Immature natural killer cell (primary cell): ENCODE measurements around the gene FRMD4A. TPM values are rescaled to one million over a fixed set of nuclear protein-coding genes. Genes with fewer than 3 reads are reported as not detected.

ENCODE experiments used
- DNase-seq, 3 donors: peaks; one replicate each; pipeline ENCODE4 v3.0.0; 2022; ENCODE audit warnings: mixed read lengths in 1 of 3
- H3K27ac Mint-ChIP-seq, 6 donors: one replicate each; pipeline ENCODE4 v1.8.0; 2020; ENCODE audit warnings: mixed read lengths in 6 of 6, mild to moderate bottlenecking in 5 of 6, inconsistent platforms in 4 of 6, moderate library complexity in 3 of 6
- H3K27me3 Mint-ChIP-seq, 3 donors: one replicate each; pipeline ENCODE4 v1.8.0; 2020 to 2021; ENCODE audit warnings: low read depth in 3 of 3, mild to moderate bottlenecking in 3 of 3, mixed read lengths in 3 of 3, moderate library complexity in 3 of 3, inconsistent platforms in 1 of 3
- H3K36me3 Mint-ChIP-seq, 3 donors: one replicate each; pipeline ENCODE4 v1.8.0; 2020; ENCODE audit warnings: mixed read lengths in 3 of 3, inconsistent platforms in 2 of 3, mild to moderate bottlenecking in 2 of 3
- H3K4me1 Mint-ChIP-seq, 2 donors: one replicate each; pipeline ENCODE4 v1.8.0; 2020; ENCODE audit warnings: inconsistent platforms in 2 of 2, mild to moderate bottlenecking in 2 of 2, mixed read lengths in 2 of 2, moderate library complexity in 1 of 2
- H3K4me3 Mint-ChIP-seq, 5 donors: one replicate each; pipeline ENCODE4 v1.8.0; 2020; ENCODE audit warnings: mild to moderate bottlenecking in 5 of 5, mixed read lengths in 5 of 5, inconsistent platforms in 3 of 5, moderate library complexity in 3 of 5
- H3K9me3 Mint-ChIP-seq, 6 donors: one replicate each; pipeline ENCODE4 v1.8.0; 2020; ENCODE audit warnings: mild to moderate bottlenecking in 6 of 6, mixed read lengths in 6 of 6, inconsistent platforms in 4 of 6, moderate library complexity in 3 of 6
- polyA plus RNA-seq, 3 donors: library from polyadenylated mRNA; unstranded; fragments of 300-500 nt; fragmentation: Illumina TruSeq; gene quantifications; one replicate each; pipeline ENCODE4 v1.2.3, GENCODE V29; 2021

The FRMD4A gene
- polyA plus RNA-seq, 3 donors from 2014 or later: 0.48 TPM; not detected in 2

- Mint-ChIP-seq H3K36me3 (no peaks in the 10 kb centered on the region), H3K4me1 (no peaks in the 10 kb centered on the region), H3K27me3 (peaks cover 1 to 15% (median 2%) of the 10 kb centered on the region in 3 donors), H3K27ac (no peak overlapping the region), H3K9me3 (no peaks in the 10 kb centered on the region), H3K4me3 (no peak overlapping the region)
- DNase-seq: no peak
These were observed 597.7 kb downstream of the FRMD4A start for GRCh38 chr10:13733071-13733470.

GRCh38 chr10:13732465-13732881 lies 598.3 kb downstream of the FRMD4A start:
- peaks cover 0 to 2% (median 0%) of the 10 kb centered on the region in 6 donors for H3K9me3 Mint-ChIP-seq
- no peak overlapping the region for H3K27ac Mint-ChIP-seq
- H3K27me3 Mint-ChIP-seq: peaks cover 1 to 14% (median 2%) of the 10 kb centered on the region in 3 donors
- no peaks in the 10 kb centered on the region for H3K36me3 Mint-ChIP-seq
- DNase-seq: no peak
- no peaks in the 10 kb centered on the region for H3K4me1 Mint-ChIP-seq
- no peak overlapping the region for H3K4me3 Mint-ChIP-seq

DNA sequence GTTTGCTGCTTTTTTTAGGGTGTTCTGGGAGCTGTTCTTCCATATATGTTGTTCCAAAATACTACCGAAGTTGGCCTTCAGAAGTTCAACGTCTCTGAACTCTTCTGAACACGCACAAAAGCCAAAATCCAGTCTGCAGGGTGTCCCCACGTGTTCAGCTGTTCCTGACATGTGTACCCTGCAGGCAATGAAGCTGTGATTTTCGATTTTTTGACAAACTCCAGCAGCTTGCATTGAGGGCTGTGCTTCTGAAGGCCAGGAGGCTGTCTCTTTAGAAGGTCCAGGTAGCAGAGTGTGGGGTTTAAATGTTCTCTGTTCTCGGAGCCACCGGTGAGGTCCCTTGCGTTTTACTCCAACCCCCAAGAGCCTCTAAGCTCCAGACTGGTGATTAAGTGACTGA lies 598.9 kb downstream of the FRMD4A start:
- H3K4me1 Mint-ChIP-seq: no peaks in the 10 kb centered on the region
- H3K36me3 Mint-ChIP-seq: no peaks in the 10 kb centered on the region
- no peak overlapping the region for H3K27ac Mint-ChIP-seq
- H3K27me3 Mint-ChIP-seq: peaks cover 1 to 10% (median 2%) of the 10 kb centered on the region in 3 donors
- DNase-seq: no peak
- H3K4me3 Mint-ChIP-seq: no peak overlapping the region
- peaks cover 0 to 2% (median 0%) of the 10 kb centered on the region in 6 donors for H3K9me3 Mint-ChIP-seq

DNA sequence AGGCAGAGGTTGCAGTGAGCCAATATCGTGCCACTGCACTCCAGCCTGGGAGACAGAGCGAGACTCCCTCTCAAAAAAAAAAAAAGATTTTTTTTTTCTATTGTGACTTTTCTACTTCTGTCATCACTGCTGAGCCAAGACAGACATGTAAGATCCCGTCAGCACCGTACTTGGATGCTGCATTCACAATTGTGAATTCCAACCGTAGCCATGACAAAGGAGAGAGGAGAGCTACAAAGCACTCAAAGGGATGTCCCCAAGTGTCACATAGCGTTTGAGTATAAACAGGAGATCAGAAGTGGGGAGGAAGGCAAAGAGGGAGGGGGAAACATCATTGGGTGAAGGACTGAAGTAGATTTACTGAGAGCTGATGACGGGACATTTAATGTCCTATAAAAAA lies 599.8 kb downstream of the FRMD4A start:
- Mint-ChIP-seq H3K36me3 (no peaks in the 10 kb centered on the region), H3K27ac (no peak overlapping the region), H3K4me3 (no peak overlapping the region), H3K9me3 (peaks cover 0 to 2% (median 0%) of the 10 kb centered on the region in 6 donors), H3K27me3 (peaks cover 1 to 6% (median 2%) of the 10 kb centered on the region in 3 donors), H3K4me1 (no peaks in the 10 kb centered on the region)
- no peak for DNase-seq

GRCh38 chr10:13730306-13730652 lies 600.4 kb downstream of the FRMD4A start:
- no peak overlapping the region for H3K27ac Mint-ChIP-seq
- no peak for DNase-seq
- H3K27me3 Mint-ChIP-seq: peaks cover 1 to 5% (median 2%) of the 10 kb centered on the region in 3 donors
- H3K4me1 Mint-ChIP-seq: no peaks in the 10 kb centered on the region
- H3K4me3 Mint-ChIP-seq: no peak overlapping the region
- no peaks in the 10 kb centered on the region for H3K36me3 Mint-ChIP-seq
- peaks cover 0 to 2% (median 0%) of the 10 kb centered on the region in 6 donors for H3K9me3 Mint-ChIP-seq

DNA sequence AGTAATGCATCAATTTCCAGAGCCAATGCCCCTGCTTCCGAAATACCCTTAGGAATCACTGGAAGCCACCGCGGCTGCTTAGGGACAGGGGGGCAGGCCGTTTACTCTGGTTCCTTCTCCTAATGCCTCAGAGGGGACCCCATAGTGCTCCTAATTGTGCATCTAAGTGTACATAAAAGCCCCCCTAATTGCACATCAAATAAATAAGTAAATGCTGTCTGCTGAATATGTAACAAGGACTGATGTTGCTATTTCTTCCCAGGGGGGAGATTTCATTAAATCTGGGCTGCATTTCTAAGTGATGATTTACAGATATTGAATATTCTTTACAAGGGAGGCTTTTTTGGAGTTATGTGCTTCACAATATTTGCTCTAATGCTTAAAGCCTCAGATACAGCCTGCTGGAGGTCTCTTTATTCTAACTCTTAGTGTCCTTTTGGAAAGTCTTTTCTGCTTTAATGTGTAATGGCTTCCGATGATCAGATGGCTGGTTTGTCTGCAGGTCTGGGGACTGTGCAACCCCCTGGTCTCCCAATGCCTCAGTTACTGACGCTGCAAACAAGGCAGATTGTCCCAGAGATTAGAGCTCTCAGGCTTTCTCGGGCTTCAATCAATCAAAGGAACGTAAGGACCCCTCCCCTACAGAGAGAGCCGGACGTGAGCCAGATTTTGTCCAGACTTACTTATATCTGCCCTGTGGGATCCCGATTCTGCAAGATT lies 601.0 kb downstream of the FRMD4A start:
- H3K9me3 Mint-ChIP-seq: peaks cover 0 to 2% (median 0%) of the 10 kb centered on the region in 6 donors
- H3K4me1 Mint-ChIP-seq: no peaks in the 10 kb centered on the region
- DNase-seq: no peak
- no peaks in the 10 kb centered on the region for H3K36me3 Mint-ChIP-seq
- no peak overlapping the region for H3K4me3 Mint-ChIP-seq
- peak overlapping the region in 1 of 6 donors; percentile 53 for H3K27ac Mint-ChIP-seq
- H3K27me3 Mint-ChIP-seq: peaks cover 1 to 5% (median 2%) of the 10 kb centered on the region in 3 donors

GRCh38 chr10:13728898-13729535 lies 601.7 kb downstream of the FRMD4A start:
- Mint-ChIP-seq H3K27me3 (peaks cover 1 to 5% (median 2%) of the 10 kb centered on the region in 3 donors), H3K4me1 (no peaks in the 10 kb centered on the region), H3K27ac (no peak overlapping the region), H3K36me3 (no peaks in the 10 kb centered on the region), H3K9me3 (peaks cover 0 to 2% (median 0%) of the 10 kb centered on the region in 6 donors), H3K4me3 (no peak overlapping the region)
- no peak for DNase-seq

- H3K9me3 Mint-ChIP-seq: peaks cover 0 to 2% (median 0%) of the 10 kb centered on the region in 6 donors
- DNase-seq: no peak
- H3K4me1 Mint-ChIP-seq: no peaks in the 10 kb centered on the region
- H3K4me3 Mint-ChIP-seq: no peak overlapping the region
- peaks cover 2 to 7% (median 5%) of the 10 kb centered on the region in 3 donors for H3K27me3 Mint-ChIP-seq
- peaks cover 0 to 3% (median 0%) of the 10 kb centered on the region in 3 donors for H3K36me3 Mint-ChIP-seq
- H3K27ac Mint-ChIP-seq: no peak overlapping the region
These were observed 605.1 kb downstream of the FRMD4A start for GRCh38 chr10:13725594-13725993.

GRCh38 chr10:13724484-13724883 lies 606.2 kb downstream of the FRMD4A start:
- no peak for DNase-seq
- peaks cover 0 to 5% (median 5%) of the 10 kb centered on the region in 3 donors for H3K27me3 Mint-ChIP-seq
- H3K4me1 Mint-ChIP-seq: no peaks in the 10 kb centered on the region
- H3K36me3 Mint-ChIP-seq: peaks cover 0 to 3% (median 0%) of the 10 kb centered on the region in 3 donors
- no peak overlapping the region for H3K4me3 Mint-ChIP-seq
- H3K27ac Mint-ChIP-seq: no peak overlapping the region
- H3K9me3 Mint-ChIP-seq: peaks cover 0 to 2% (median 0%) of the 10 kb centered on the region in 6 donors

- no peak for DNase-seq
- Mint-ChIP-seq H3K9me3 (peaks cover 0 to 2% (median 0%) of the 10 kb centered on the region in 6 donors), H3K36me3 (peaks cover 0 to 3% (median 0%) of the 10 kb centered on the region in 3 donors), H3K27me3 (peaks cover 0 to 10% (median 5%) of the 10 kb centered on the region in 3 donors), H3K27ac (no peak overlapping the region), H3K4me1 (peaks cover 8 to 10% of the 10 kb centered on the region in 2 donors), H3K4me3 (no peak overlapping the region)
These were observed 607.7 kb downstream of the FRMD4A start for GRCh38 chr10:13722747-13723653.

GRCh38 chr10:13721486-13721885 lies 609.2 kb downstream of the FRMD4A start:
- Mint-ChIP-seq H3K9me3 (no peaks in the 10 kb centered on the region), H3K4me1 (peaks cover 13 to 16% of the 10 kb centered on the region in 2 donors), H3K4me3 (no peak overlapping the region), H3K27ac (no peak overlapping the region), H3K36me3 (peaks cover 0 to 3% (median 0%) of the 10 kb centered on the region in 3 donors), H3K27me3 (peaks cover 0 to 14% (median 5%) of the 10 kb centered on the region in 3 donors)
- no peak for DNase-seq

DNA sequence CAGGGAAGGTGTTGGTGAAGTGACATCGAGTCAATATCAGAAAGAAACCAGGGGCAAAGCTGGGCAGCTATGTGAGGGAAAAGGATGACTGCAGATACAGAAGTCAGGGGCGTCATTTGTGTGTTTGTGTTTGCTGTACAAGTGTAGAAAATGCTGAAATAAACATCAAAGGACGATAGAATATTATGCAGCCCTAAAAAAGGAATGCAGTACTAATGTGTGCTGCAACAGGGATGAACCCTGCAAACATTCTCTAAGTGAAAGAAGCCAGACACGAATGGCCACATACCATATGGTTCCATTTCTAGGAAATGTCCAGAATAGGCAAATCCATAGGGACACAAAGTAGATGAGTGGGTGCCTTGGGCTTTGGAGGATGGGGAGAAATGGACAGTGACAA lies 610.0 kb downstream of the FRMD4A start:
- Mint-ChIP-seq H3K36me3 (peaks cover 0 to 3% (median 0%) of the 10 kb centered on the region in 3 donors), H3K27me3 (peaks cover 0 to 14% (median 5%) of the 10 kb centered on the region in 3 donors), H3K9me3 (no peaks in the 10 kb centered on the region), H3K4me1 (peaks cover 13 to 16% of the 10 kb centered on the region in 2 donors), H3K4me3 (no peak overlapping the region), H3K27ac (no peak overlapping the region)
- no peak for DNase-seq

DNA sequence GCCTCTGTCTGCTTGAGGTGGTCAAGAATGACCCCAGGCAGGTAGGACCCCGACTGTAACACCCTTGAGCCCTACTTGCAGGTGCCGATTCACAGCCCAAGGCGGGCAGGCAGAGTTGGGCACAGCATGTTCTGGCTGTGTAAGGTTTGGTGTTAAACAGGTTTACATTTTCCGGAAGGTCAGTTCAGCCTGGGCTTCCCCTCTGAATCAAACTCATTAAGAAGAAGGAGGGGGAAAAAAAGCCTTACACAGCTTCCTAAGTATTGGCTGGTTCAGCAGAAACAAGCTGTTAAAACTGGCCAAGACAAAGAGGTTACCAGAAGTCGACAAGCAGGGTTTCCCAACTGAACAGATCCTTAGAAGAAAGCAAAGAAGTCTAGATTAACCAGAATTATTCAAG lies 611.3 kb downstream of the FRMD4A start:
- DNase-seq: no peak
- no peaks in the 10 kb centered on the region for H3K9me3 Mint-ChIP-seq
- no peak overlapping the region for H3K27ac Mint-ChIP-seq
- peaks cover 13 to 16% of the 10 kb centered on the region in 2 donors for H3K4me1 Mint-ChIP-seq
- H3K36me3 Mint-ChIP-seq: peaks cover 0 to 3% (median 0%) of the 10 kb centered on the region in 3 donors
- peaks cover 0 to 14% (median 9%) of the 10 kb centered on the region in 3 donors for H3K27me3 Mint-ChIP-seq
- H3K4me3 Mint-ChIP-seq: no peak overlapping the region
